Measurements from ENCODE around the gene PARP4. TPM values are rescaled to one million over a fixed set of nuclear protein-coding genes. Genes with fewer than 3 reads are reported as not detected.
"Not testable (repeated sequence)": the region's sequence is repeated elsewhere in the genome, so short reads cannot be mapped to it uniquely, and the experiment has no call there.

PARP4 gene
- total RNA-seq, 3 donors from 2014 or later (not counting 1 experiment from before 2014, with no cell fraction given) = 83.5 to 90.1 (median 84.0) TPM

GRCh38 chr13:24511816-24512196 lies 772 bp downstream of the PARP4 start:
- Mint-ChIP-seq H3K4me3 (peak overlapping the region; percentile 97), H3K27ac (peak overlapping the region; percentile 92), H3K36me3 (no peaks in the 10 kb centered on the region), H3K27me3 (ENCODE audit: low read depth in 2 of 2) (no peaks in the 10 kb centered on the region), H3K9me3 (no peaks in the 10 kb centered on the region), H3K4me1 (peaks cover 38 to 56% of the 10 kb centered on the region in 2 donors)
- 0% methylated on average over 5 of the region's 6 CpGs for WGBS (ENCODE audit: insufficient coverage)
- H3K27ac ChIP-seq (ENCODE audit: low read length) = peak overlapping the region; percentile 93
- H3K27me3 ChIP-seq (ENCODE audit: control insufficient read depth, insufficient read depth, low read length) = no peaks in the 10 kb centered on the region
- intact Hi-C loops (cut with micrococcal nuclease) = loop anchor here (1.0 to 5.0 kb wide), 3 partner anchors 106 to 240 kb away; no protein-coding TSS in a partner anchor
- no peak for TF ChIP-seq CTCF (IDR thresholded peaks at IDR 0.05)
- no peaks in the 10 kb centered on the region for H3K9me3 ChIP-seq (ENCODE audit: control insufficient read depth, insufficient read depth, low read length)
- no peak for DNase-seq
- H3K36me3 ChIP-seq (ENCODE audit: control insufficient read depth, insufficient read depth, low read length) = peaks cover 3% of the 10 kb centered on the region
- H3K4me1 ChIP-seq (ENCODE audit: control insufficient read depth, insufficient read depth, low read length) = peaks cover 12% of the 10 kb centered on the region
- peak overlapping the region; percentile 96 for H3K4me3 ChIP-seq (ENCODE audit: low read length)
- ATAC-seq = peak in 2 of 3 donors; percentile 6 to 42

DNA sequence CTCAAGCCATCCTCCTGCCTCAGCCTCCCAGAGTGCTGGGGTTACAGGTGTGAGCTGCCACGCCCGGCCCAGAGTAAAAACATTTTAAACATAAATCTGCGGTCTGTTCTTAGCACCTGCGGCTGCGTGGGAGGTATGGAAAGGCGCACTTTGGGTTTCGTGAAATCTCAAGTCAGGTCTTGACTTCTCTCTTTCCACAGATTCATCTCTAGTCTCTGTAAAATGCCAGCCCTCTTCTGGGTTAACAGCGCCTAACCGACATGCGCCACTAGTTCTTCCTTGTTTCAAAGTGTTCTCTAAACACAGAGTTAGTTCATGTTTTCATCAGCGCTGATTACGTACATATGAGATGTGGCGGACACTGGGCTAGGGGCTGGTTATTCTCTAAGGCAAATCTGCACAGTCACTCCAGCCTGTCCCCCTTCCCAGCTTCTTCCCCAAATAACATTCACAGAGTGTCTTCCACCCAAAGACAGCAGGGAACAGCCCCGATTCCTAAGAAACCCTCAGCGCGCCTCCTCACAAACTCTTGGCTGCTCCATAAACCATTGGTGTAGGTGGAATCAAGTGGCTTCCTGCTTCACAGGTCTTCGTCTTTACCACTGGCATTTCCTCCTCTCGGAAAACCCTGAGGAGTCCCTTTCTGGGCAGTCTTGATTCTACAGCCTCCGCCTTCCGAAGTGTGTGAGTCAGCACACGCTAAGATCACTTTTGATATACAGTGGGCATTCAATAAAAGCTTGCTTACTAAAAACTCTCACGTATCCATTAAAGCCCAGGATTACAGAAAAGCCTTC lies 1.4 kb downstream of the PARP4 start:
- Mint-ChIP-seq H3K4me3 (peak overlapping the region; percentile 97), H3K9me3 (no peaks in the 10 kb centered on the region), H3K4me1 (peaks cover 38 to 56% of the 10 kb centered on the region in 2 donors), H3K27ac (peak overlapping the region; percentile 92), H3K27me3 (ENCODE audit: low read depth in 2 of 2) (no peaks in the 10 kb centered on the region), H3K36me3 (no peaks in the 10 kb centered on the region)
- WGBS (ENCODE audit: insufficient coverage) = 8% methylated on average over 22 of the region's 22 CpGs
- Histone ChIP-seq H3K36me3 (ENCODE audit: control insufficient read depth, insufficient read depth, low read length) (peaks cover 3% of the 10 kb centered on the region), H3K4me3 (ENCODE audit: low read length) (peak overlapping the region; percentile 96), H3K27ac (ENCODE audit: low read length) (peak overlapping the region; percentile 93), H3K4me1 (ENCODE audit: control insufficient read depth, insufficient read depth, low read length) (peaks cover 13% of the 10 kb centered on the region), H3K27me3 (ENCODE audit: control insufficient read depth, insufficient read depth, low read length) (no peaks in the 10 kb centered on the region), H3K9me3 (ENCODE audit: control insufficient read depth, insufficient read depth, low read length) (no peaks in the 10 kb centered on the region)
- TF ChIP-seq CTCF (IDR thresholded peaks at IDR 0.05) = no peak
- DNase-seq (peak; percentile 37 to 64), ATAC-seq (peak; percentile 48 to 63 (median 60))
- intact Hi-C loops (cut with micrococcal nuclease) = loop anchor here (5.0 kb wide), 2 partner anchors 216 to 239 kb away; no protein-coding TSS in a partner anchor

- Histone ChIP-seq H3K36me3 (ENCODE audit: control insufficient read depth, insufficient read depth, low read length) (peaks cover 17% of the 10 kb centered on the region), H3K27me3 (ENCODE audit: control insufficient read depth, insufficient read depth, low read length) (no peaks in the 10 kb centered on the region), H3K4me3 (ENCODE audit: low read length) (no peak overlapping the region), H3K4me1 (ENCODE audit: control insufficient read depth, insufficient read depth, low read length) (peaks cover 26% of the 10 kb centered on the region), H3K27ac (ENCODE audit: low read length) (no peak overlapping the region), H3K9me3 (ENCODE audit: control insufficient read depth, insufficient read depth, low read length) (no peaks in the 10 kb centered on the region)
- TF ChIP-seq CTCF (IDR thresholded peaks at IDR 0.05) = no peak
- Mint-ChIP-seq H3K4me1 (peaks cover 36 to 64% of the 10 kb centered on the region in 2 donors), H3K9me3 (no peaks in the 10 kb centered on the region), H3K27ac (peak overlapping the region in 1 of 2 donors; percentile 77), H3K27me3 (ENCODE audit: low read depth in 2 of 2) (no peaks in the 10 kb centered on the region), H3K4me3 (no peak overlapping the region), H3K36me3 (no peaks in the 10 kb centered on the region)
- ATAC-seq = no peak
- no peak for DNase-seq
- intact Hi-C loops (cut with micrococcal nuclease) = no loop called here
- WGBS (ENCODE audit: insufficient coverage) = 98% methylated on average over 50 of the region's 50 CpGs
Observed at GRCh38 chr13:24506698-24507335, 5.8 kb downstream of the PARP4 start.

DNA sequence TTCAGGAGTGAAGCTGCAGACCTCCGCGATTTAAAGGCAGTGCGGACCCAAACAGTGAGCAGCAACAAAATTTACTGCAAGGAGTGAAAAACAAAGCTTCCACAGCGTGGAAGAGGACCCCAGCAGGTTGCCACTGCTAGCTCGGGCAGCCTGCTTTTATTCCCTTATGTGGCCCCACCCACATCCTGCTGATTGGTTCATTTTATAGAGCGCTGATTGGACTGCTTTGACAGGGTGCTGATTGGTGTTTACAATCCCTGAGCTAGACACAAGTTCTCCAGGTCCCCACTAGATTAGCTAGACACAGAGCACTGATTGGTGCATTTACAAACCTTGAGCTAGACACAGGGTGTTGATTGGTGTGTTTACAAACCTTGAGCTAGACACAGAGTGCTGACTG lies 6.3 kb downstream of the PARP4 start:
- H3K4me3 Mint-ChIP-seq; H3K27me3 ChIP-seq (ENCODE audit: control insufficient read depth, insufficient read depth, low read length); ATAC-seq; H3K27me3 Mint-ChIP-seq (ENCODE audit: low read depth in 2 of 2); H3K4me3 ChIP-seq (ENCODE audit: low read length); H3K9me3 Mint-ChIP-seq; H3K27ac Mint-ChIP-seq; H3K36me3 Mint-ChIP-seq; H3K27ac ChIP-seq (ENCODE audit: low read length); intact Hi-C loops (cut with micrococcal nuclease); DNase-seq; H3K9me3 ChIP-seq (ENCODE audit: control insufficient read depth, insufficient read depth, low read length): not testable (repeated sequence)
- H3K36me3 ChIP-seq (ENCODE audit: control insufficient read depth, insufficient read depth, low read length) = peaks cover 19% of the 10 kb centered on the region
- H3K4me1 Mint-ChIP-seq = peaks cover 31 to 59% of the 10 kb centered on the region in 2 donors
- peaks cover 22% of the 10 kb centered on the region for H3K4me1 ChIP-seq (ENCODE audit: control insufficient read depth, insufficient read depth, low read length)
- WGBS (ENCODE audit: insufficient coverage) = 96% methylated on average over 6 of the region's 6 CpGs
